Right renal pelvis (tissue), 4 donors: ENCODE data around the gene ZFHX3. TPM values are rescaled to one million over a fixed set of nuclear protein-coding genes. Genes with fewer than 3 reads are reported as not detected.

Source experiments
- DNase-seq, 4 donors: peaks; one replicate each; pipeline ENCODE4 v3.0.0-alpha.2; 2013; ENCODE audit warnings: low read depth in 4 of 4, low spot score in 3 of 4, missing footprints in 1 of 4
- polyA plus RNA-seq, 4 donors: library from polyadenylated mRNA; unstranded; fragments of 120-200 nt; gene quantifications; one replicate each; pipeline ENCODE4 v1.2.1, GENCODE V29; 2013; ENCODE audit not compliant: insufficient read length in 4 of 4

ZFHX3 gene
- polyA plus RNA-seq, 4 donors = 18.0 to 22.2 (median 19.4) TPM

DNA sequence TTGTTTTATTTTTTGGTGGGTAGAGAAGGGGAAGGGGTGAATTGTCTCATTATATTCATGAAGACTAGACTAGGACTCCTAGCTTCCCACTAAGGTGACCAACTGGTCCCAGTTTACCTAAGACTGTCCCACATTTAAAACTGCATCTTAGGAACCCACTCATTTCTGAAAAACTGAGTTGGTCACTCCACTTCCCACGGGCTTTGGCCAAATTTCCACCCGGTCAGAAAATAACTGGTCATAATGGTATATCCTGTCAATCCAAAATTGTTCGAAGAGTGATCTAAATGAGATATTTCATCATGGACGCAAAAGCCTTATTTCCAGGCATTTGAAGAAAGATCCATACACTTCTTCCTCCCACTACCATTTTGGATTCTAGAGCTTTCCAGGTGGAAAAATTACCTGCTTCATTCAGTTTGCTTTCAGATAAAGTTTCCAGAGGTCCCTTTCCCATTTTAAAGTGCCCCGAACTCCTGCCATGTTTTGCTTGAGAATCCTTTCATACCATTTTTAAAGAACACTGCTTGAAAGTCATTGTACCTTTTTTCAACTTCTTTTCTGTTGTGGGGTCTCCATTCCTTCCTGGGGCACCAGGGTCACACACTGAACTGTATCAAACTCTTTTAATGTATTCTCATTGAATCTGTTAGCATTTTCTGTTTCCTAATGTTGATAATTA lies 21.8 kb upstream of the ZFHX3 start:
- no peak for DNase-seq

DNA sequence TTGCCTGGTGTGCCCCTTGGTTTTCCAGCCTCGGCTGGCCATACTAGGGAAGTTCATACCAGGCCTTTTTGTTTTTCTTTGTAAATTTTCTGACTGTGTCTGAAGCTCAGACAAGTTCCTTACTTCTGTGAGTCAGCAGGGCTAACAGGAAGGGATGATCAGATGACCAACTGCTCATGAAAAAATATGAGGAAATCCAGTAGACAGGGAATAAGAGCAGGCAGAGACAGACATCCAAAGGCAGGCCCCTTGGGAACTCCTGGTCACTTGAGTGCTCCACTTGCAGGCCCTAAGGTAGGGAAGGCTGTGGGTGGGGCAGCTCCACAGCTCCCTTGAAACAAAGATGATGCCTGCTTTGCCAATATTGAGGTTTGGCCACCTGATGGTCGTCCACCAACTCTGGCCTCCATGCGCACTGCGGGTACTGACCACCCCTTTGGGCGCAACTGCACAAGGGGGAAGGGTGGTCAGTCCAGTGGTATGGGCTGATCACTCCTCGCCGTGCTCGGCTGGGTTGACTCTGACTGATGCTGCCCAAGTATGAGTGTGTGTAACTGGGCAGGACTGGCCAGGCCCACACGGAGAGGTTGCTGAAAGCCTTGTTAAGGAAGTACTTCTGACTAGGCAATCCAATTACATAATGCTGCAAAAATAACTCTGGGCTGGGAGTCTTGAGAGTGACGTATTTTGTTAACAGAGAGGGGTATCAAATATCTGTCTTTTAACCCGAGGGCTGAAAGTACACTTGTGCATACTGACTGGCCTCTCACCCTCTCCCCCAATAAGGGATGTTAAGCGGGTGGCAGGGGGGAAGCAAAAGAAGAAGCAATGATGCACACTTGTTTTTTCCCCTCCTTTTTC lies 20.8 kb upstream of the ZFHX3 start:
- DNase-seq = no peak

- DNase-seq = no peak
Observed at GRCh38 chr16:73067671-73068540, 20.0 kb upstream of the ZFHX3 start.

DNA sequence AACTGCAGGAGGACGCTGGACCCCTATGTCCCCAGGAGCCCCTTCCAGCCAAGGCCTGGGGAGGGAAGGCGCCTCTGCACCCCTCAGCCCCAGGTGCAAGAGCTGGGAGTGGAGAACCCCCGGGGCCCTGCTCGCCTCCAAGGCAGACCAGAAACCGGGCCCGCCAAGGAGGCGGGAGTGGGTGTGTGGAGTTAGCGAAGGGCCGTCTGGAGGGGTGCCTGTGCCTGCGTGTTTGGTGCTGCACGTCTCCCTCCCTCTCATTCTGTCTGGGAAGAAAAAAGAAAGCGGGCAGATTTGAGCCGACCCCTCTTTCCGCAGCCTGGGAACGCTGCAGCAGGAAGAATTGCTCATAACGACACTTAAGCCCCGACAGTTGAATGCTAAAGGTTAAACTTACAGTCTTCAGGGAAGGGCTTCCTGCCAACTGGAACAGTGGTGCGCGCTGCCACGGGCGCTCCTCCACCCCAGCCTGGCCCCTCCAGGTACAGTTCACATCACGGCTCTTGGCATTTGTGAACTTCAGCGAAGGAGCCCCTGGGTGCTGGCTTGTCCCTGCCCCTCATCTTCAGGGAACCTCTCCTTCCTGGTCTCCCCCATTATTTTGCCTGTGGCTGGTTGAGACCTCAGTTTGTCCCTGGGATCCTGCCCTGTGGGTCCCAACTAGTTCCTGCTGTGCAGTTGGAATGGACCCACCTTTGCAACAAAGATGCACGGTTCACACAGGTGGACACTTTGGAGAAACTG lies 19.2 kb upstream of the ZFHX3 start:
- no peak for DNase-seq

GRCh38 chr16:73066331-73066926 lies 18.5 kb upstream of the ZFHX3 start:
- DNase-seq = no peak

- no peak for DNase-seq
Observed at GRCh38 chr16:73065632-73066330, 17.9 kb upstream of the ZFHX3 start.

- no peak for DNase-seq
Observed at GRCh38 chr16:73064994-73065545, 17.1 kb upstream of the ZFHX3 start.

- DNase-seq = no peak
Observed at GRCh38 chr16:73064212-73064993, 16.5 kb upstream of the ZFHX3 start.

DNA sequence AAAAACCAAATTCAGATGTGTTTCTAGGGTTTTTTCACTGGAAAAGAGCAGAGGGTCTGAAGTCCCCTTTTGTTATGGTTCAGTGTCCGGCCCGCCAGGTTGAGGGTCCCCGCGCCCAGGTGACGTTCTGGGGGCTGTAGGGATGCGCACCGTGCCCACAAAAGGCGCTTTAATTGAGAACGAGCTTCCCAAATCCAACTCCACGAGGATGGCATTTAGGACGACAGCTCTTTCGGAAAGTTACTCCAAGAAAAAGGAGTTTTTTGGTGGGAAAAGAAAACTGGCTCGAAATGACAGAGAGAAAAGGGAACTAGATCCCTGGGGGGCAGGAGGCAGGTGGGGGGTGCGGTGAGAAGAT lies 15.9 kb upstream of the ZFHX3 start:
- no peak for DNase-seq

DNA sequence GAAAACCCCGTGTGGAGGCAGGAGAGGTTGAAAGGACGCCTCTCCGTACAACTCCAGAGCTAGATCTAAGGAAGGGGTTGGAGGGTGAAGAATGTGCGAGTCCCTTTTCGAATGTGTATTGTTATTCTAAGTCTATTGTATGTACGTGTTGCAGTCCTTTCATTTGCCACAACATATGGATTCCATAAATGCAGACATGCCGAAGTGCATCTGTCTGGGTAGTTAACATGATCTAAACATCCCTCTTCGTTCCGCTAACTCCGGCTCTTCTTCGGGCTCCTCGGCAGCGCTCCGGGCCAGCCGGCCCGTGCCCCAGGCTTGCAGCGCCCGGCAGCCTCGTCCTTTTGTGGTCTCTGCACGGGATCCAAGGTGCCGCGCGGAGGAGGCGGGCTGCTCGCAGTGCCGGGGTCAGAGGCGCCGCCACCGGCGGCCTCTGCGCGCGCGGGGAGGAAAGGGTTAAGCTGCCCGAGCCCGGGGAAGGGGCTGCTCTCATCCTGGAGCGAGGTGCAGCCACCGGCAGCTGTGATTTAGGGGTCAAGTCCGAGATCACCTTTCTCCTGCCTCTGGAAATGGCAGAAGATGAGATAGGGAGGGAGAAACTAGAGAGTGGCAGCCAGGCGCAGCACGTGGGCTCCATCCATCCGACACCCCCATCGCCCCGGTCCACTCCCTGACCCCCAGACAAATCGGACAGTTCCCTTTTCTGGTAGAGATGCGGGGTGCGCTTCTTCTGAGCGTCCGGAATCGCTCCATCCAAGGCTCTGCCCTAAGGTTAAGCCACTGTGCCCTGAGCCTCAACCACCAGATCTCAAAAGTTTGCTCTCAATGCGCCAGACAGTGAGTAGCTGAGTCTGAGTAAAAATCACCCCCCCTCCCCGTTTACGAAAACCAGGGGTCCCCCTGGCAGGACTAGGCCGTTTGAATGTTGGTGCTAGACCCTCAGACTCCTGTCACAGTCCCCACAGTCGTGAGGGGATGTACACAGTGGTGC lies 15.1 kb upstream of the ZFHX3 start:
- no peak for DNase-seq

DNA sequence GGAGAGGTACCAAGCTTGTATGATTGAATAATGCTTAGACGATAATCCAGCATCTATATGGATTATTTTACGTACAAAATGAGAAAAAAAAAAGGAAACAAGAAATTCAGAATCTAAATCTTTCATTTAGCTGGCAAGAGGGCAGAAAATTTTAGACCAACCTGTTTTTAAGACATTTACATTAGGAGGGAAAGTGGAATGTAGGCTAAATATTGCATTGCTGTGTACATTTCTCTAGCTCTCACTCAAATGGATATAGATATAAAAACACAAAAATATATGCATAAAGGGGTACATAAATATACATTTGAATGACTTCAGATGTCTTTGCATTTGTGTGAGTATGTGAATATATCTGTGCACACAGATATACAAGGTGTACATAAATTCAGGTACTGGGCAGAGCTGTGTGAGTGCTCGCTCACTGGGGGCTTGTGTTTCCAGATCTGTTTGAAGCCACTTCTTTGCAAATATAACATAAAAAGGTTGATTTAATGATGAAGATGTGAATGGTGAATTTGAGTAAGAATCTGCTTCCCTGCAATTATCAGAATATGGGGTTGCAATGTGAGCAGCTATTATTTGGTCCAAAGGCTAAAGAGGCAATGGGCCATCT lies 14.2 kb upstream of the ZFHX3 start:
- DNase-seq = no peak

DNA sequence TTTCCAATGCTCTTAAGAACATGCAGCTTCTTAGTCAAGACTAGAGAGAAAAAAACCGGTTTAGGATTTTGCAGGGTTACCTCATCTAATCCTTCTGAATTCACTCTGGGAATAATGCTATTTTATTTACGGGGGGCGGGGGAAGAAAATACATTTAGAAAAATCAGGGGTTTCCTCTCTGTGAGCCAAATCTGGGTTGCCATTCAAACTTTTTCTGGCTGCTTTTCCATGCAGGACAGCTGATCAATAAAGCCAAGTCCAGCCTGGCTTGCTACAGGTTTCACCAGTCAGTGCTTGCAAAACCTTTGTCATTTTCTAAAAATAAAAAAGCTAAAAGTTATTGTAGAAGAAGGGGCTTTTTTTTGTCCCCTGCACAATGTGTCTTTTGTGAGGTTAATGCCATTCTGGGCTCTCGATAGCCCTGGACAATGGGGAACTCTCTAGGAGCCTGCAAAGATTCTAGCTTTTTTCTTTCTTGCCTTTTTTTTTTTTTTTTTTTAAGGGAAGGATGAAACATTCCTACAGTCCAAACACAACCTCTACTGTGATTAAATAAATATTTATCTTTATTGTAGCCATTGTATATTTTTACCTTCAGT lies 13.1 kb upstream of the ZFHX3 start:
- no peak for DNase-seq

GRCh38 chr16:73059779-73060615 lies 12.1 kb upstream of the ZFHX3 start:
- DNase-seq = no peak

GRCh38 chr16:73058616-73059409 lies 10.9 kb upstream of the ZFHX3 start:
- DNase-seq = no peak

DNA sequence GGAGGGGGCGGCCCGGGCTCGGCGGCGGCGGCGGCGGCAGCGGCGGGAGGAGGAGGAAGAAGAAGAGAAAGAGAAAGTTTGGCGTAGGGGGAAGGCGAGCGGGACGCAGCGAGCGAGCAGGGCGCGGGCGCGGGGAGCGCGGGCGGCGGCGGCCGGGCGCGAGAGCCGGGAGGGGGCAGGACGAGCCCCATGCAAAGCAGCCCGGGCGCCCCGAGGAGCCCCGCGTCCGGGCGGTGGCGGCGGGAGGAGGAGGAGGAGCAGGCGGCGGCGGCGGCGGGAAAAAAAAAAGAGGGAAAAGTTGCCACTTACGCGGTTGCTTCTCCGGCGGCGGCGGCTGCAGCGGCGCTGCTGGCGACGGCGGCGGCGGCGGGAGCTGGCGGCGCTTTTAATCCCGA lies 10.3 kb upstream of the ZFHX3 start:
- no peak for DNase-seq
